A673 (cell line): ENCODE measurements around the gene PRUNE2.

Source experiments
- CTCF ChIP-seq: fragments of 300-800, 200-600 bp; sonication (generic); conservative IDR thresholded peaks from 2 replicates; pipeline ENCODE4 v1.5.1; 2017; ENCODE audit warnings: low read depth, mild to moderate bottlenecking, antibody characterized with exemption, low read length, moderate library complexity, mixed read lengths
- EZH2 ChIP-seq: fragments of 200-600 bp; sonication (generic); IDR thresholded peaks from 2 replicates; pipeline ENCODE4 v1.6.1; 2017; ENCODE audit warnings: borderline replicate concordance, low read depth, mild to moderate bottlenecking, mixed read lengths, antibody characterized with exemption, low read length; ENCODE audit not compliant: poor library complexity, severe bottlenecking

GRCh38 chr9:76613150-76613781 lies 292.6 kb downstream of the PRUNE2 start:
- no peak for TF ChIP-seq CTCF
- no peak for TF ChIP-seq EZH2
